GM18909 (cell line): Measurements from ENCODE around the gene TSPAN3.

Source experiments
- ATAC-seq: cut with Tn5 transposase; IDR thresholded peaks from one replicate; pipeline ENCODE4 v1.9.1; 2021; ENCODE audit warnings: mild to moderate bottlenecking; ENCODE audit not compliant: unreplicated experiment, poor library complexity

Gene TSPAN3

DNA sequence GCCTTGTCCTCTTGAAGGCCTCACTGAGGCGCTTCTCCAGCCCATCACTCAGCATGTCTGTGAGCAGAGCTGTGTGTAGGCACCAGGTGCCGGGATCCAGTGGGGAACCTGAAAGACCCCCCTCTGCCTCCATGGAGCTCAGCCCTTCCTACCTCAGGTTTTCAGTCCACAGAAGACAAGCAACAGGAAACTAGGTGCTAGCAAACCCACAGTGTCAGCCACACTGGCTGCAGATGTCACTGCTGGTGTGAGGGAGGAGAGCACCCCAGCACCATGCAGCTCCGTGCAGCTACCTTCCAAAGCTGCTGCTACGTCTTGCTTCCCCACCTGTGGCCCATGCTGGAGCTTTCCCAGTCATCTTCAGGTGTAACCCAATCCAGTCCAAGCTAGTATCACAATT is 58.0 kb downstream of the TSPAN3 start:
- ATAC-seq = peak; percentile 38

DNA sequence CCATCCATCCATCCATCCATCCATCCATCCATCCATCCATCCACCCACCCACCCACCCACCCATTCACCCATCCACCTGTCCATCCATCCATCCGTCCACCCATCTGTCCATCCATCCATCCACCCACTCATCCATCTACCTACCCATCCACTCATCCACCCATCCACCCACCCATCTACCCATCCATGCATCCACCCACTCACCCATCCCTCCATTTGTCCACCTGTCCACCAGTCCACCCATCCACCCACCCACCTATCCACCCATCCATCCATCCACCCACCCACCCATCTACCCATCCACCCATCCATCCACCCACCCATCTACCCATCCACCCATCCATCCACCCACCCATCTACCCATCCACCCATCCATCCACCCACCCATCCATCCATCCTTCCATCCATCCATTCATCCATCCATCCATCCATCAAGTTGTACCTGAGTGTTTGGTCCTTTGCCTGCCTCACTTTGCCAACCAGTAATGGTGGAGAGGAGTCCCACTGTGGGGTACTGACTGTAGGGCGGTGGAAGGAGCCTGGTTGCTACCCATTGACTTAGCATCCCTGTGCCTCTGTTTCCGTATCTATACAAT is 58.7 kb downstream of the TSPAN3 start:
- ATAC-seq = no peak

GRCh38 chr15:77010857-77011256 is 60.1 kb downstream of the TSPAN3 start:
- no peak for ATAC-seq

- no peak for ATAC-seq
Measured at GRCh38 chr15:77010312-77010686, 60.6 kb downstream of the TSPAN3 start.

DNA sequence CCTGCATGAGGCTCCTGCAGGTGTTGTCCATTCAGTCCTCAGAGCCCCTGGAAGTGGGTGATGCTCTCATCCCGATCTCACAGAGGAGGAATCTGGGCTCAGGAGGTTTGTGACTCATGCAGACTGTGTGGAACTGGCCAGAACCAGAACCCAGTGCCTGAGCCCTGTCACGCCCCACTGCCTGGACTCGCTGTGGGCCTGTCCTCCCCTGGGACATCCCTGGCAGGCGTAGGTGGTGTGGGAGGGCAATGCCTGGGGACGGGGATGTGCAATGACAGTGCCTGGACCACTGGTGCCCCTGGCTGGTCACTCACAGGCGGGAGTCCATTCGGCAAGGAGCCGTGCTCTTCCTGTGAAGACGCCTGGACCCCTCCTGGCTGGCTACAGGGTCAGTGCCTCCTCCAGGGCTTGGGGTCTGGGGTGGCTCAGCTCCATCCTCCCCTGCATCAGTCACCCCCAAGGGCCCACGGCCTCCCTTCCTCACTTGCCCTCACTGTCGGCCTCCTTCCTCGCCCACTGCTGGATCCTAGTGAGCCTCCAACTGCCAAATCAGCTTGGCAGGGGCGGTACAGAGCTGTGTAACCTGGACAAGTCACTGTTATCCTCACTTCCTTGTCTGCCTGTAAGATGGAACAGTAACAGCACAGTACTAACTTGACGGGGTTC is 61.1 kb downstream of the TSPAN3 start:
- no peak for ATAC-seq

DNA sequence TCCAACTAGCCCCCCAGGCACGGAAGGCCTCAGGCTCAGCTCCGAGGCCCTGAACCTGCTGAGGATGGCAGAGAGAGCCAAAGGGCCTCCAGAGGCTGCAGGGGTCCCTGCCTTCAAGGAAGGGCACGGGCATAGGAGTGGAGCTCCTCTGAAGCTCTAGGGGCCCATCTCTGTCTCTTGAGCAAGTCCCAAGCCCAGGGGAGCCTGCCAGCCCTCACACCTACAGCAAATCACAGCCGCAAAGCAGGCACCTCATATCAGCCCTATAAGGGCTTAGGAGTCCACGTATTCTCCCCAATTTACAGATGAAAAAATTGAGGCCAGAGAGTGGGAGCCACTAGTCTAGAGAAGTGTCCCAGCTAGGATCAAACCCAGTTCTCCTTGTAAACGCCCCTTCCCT is 61.7 kb downstream of the TSPAN3 start:
- no peak for ATAC-seq

DNA sequence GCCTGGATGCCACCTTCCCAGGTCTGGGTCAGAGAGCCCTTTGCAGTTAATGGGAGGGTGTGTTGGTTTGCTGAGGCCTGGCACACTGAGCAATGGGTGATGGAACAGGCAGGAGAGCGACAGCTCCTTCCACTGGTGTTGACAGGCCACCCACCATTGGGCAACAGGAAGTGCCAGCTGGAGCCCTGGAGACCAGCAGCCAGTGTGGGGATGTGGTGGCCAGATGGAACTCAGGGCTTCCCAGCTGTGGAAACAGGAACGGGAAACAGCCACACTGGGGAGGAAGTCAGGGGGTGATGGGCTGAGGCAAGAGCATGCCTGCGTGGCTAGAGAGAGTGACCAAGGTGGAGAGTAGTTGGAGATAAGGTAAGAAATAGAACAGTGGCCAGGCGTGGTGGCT is 66.7 kb downstream of the TSPAN3 start:
- no peak for ATAC-seq

DNA sequence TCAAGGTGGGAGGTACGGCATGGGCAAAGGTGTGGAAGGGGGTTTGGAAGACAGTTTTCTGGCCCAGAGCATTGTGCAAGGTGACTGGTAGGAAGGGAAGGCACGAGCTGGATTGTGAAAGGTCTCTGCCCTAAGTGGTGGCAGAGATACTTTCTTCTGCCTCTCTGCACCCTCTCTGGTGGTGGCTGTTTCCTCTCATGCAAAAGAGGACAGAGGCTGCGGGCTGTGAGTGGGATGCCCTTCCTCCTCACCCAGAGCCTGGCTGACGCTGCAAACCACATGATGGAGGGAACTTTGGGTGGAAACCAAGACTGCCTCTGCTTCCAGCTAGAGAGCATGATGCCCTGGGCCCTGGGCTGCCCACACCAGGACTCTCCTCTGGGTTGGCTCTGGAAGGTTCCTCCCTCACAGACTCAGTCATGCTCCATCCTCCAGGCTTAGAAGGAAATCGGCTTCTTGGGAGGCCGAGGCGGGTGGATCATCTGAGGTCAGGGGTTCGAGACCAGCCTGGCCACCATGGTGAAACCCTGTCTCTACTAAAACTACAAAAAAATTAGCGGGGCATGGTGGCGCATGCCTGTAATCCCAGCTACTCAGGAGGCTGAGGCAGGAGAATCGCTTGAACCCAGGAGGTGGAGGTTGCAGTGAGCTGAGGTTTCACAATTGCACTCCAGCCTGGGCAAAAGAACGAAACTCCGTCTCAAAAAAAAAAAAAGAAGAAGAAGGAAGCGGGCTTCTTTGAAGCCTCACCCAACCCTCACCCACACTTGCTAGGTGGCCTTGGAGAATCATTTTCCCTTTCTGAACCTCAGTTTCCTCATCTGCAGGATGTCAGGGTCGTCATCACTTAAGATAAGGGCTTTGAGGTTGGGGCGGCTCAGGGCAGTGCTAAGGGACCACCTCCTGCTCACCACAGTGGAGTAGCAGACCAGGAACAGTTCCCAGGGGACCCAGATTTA is 67.7 kb downstream of the TSPAN3 start:
- ATAC-seq = peak; percentile 71

DNA sequence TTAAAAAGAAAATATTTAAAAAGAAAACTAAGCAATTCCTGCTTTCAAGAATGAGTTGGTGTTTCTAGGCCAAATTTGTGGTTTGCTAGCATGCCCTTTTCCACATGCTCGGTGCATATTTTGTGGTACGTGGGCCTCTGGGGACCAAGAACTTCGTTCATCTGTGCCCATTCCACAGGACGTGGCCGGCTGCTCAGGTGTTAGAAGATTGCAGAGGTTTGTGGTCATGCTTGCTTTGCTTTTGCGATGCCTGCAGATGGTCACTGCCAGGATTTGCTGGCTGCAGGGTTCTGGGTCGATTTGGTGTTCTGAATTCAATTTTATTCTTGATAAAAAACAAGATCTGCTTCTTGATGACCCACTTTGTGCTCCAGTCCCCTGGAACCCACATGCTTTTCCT is 68.5 kb downstream of the TSPAN3 start:
- ATAC-seq = no peak

GRCh38 chr15:77001966-77002365 is 68.9 kb downstream of the TSPAN3 start:
- ATAC-seq = no peak

DNA sequence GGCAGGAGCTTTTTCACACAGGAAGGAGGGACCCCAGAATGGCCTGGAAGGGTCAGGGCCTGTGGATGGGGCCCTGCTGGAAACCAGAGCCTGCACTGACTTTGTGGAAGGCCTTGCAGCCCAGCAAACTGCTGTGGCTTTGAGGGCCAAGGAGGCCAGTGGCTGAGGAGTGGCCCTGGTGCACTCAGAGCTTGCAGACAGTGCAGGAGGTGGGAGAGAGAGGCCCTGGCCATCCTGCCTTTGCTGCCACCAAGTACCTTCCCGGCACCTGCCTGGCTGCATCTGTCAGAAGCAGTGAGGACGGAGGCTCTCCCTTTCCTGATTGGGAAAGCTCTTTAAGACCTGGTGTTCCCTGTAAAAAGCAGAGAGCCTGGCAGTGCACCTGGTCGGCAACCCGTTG is 69.6 kb downstream of the TSPAN3 start:
- no peak for ATAC-seq

GRCh38 chr15:76999996-77000395 is 70.9 kb downstream of the TSPAN3 start:
- ATAC-seq = no peak

GRCh38 chr15:76998663-76999285 is 72.1 kb downstream of the TSPAN3 start:
- ATAC-seq = no peak

- ATAC-seq = no peak
Measured at GRCh38 chr15:76996526-76997401, 74.1 kb downstream of the TSPAN3 start.

DNA sequence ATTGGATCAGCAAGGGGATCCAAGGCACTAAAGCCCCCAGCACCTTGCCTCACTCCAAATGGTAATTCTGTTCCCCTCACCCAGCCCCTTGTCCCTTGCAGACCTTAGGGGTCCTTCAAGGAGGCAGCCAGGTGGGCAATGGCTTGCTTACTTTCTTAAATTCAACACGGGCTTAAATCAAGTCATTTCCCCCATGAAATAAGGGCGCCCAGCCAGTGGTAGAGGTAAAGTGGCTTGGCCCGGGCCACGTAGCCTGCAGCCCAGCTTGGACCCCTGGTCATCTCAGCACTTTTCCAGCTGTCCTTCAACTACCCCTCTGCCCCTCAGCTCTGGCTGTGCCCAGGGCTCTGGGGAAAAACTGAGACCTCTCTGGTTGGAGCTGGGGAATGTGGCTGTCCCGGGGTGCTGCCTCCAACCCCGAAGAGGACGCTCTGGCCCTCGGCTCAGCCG is 74.8 kb downstream of the TSPAN3 start:
- no peak for ATAC-seq

DNA sequence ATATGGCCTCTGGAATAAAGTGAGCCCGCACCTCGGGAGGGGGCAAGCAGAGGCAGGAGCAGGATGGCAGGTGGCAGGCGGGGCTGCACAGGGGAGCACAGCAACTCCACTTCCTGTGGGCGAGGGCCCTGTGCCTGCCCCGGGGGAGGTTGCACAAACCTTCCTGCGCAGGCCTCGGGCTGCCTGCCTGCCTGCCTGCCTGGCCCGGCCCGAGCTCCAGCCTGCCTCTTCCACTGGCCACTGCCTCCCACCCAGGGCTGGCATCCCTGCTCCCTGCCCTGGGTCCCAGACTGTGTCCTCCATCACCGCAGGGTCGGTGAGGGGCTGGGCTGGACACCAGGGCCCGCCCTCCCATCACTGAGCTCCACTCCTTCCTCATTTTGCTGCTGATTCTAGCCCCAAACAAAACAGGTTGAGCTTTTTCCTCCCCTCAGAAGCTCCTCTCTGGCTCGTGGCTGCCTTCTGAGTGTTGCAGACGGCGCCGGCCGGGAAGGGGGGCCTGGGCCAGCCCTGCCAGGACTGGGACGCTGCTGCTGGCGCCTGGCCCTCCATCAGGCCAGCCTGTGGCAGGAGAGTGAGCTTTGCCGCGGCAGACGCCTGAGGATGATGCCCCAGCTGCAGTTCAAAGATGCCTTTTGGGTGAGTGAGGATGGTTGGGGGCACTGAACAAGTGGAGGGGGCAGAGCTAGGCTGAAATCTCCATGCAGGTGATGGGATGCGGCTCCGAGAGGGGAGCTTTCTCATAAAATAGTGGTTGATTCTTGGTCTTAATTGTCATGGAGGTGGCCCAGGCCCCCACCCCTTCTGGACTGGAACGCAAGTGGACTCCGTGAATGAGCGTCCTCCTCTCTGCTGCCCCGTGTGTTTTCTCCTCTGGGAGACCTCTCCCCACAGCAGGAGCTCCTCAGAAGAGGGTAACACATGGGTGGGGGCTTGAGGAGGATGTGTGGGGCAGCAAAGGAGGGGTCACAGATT is 75.7 kb downstream of the TSPAN3 start, which contains the start of gene PSTPIP1:
TSS of gene PSTPIP1 (plus strand) at position 156 of the 975 bp plus-strand sequence. CDS start at position 604, 448 bp downstream.
- ATAC-seq = peak; percentile 53

DNA sequence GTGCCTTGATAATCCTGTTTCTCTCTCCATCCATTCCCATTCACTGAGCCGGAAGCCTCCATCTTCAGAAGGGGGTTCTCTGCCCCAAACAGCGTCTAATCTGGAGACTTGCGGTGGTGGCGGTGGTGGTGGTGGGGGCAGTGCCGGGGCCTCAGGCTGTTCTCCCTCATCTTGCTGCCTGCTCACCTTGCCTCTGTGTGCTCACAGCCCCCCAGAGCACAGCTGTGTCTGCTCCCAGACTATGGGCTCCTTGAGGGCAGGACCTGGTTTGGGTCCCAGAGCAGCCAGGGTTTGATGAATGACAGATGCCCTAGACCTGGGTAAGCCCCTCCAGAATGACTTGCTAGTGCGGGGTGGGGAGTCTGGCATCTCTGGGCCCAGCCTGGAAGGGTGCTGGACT is 76.4 kb downstream of the TSPAN3 start:
- peak; percentile 23 for ATAC-seq

- ATAC-seq = no peak
Measured at GRCh38 chr15:76994001-76994400, 76.9 kb downstream of the TSPAN3 start.
